Myocyte (in vitro differentiated cells): ENCODE measurements around the gene HPCAL1. TPM values are rescaled to one million over a fixed set of nuclear protein-coding genes. Genes with fewer than 3 reads are reported as not detected.

Experiments
- DNase-seq: peaks from one replicate; pipeline ENCODE4 v3.0.0-alpha.2; 2012; ENCODE audit warnings: low read depth
- total RNA-seq: library from RNA; depleted of rRNA; stranded (reverse); fragments of >200 nt; gene quantifications from 2 replicates; pipeline ENCODE4 v1.2.3, GENCODE V29; 2014

Gene HPCAL1
- total RNA-seq, 1 donor from 2014 or later: 91.6 TPM

DNA sequence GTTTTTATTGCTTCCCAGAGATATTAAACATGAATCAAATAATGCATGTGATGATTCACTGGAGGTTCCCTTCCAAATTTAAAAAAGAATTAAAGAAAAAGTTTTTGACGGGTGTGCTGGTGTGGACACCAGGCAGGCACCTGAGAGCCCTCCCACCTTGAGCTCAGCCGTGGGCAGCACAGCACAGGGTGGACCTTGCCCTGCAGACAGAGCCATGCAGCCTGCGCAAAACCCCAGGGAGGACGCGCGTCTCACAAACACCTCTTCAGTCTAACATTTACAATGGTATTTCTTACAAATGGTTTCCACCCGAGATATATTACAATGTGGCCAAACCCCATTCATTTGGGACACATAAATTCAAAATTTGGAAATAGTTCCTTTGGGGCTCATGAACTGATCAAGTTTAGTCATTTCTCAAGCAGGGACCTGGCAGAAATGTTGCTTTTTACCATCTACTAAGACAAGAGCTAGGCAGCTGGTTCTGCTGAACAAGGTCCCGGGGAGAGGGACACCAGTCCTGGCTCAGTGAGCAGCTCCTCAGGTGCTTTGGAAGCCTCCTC lies 100.0 kb downstream of the HPCAL1 start:
- no peak for DNase-seq

DNA sequence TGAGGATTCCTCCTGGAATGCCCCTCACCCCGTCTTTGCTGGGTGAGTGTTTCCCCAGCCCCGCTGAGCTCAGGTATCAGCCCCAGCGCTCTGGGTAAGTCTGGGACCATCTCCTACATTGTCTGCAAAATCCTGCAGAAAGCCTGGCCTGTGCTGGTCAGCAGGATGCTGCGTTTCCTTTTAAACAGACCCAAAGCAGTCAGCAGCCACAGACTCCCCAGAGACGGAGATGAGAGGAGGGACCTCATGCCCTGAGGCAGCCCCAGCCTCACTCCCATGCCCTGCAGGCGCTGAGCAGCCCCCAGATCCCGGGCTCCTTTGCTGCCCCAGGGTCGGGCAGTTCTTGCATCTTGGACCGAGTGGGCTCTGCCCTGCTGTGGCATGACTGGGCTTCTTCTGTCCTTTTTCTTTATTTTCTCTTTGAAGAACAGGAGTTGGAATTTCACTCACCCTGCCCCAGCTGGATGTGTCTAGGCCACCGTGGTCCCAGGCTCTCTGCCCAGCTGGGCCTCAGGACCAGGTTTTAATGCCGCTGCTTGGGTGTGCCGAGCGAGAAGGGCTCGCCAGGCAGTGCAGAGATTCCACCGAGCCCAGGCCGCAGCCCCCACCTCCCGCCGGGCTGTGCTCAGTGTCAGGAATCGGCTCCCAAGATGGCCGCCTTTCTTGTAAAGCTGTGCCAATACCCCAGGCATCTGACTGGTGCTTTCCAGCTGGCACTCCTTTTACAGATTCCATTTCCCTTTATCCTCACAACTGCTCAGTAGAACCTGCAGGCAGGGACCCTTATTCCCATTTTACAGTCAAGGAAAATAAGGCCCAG lies 101.8 kb downstream of the HPCAL1 start:
- DNase-seq: peak; percentile 76

DNA sequence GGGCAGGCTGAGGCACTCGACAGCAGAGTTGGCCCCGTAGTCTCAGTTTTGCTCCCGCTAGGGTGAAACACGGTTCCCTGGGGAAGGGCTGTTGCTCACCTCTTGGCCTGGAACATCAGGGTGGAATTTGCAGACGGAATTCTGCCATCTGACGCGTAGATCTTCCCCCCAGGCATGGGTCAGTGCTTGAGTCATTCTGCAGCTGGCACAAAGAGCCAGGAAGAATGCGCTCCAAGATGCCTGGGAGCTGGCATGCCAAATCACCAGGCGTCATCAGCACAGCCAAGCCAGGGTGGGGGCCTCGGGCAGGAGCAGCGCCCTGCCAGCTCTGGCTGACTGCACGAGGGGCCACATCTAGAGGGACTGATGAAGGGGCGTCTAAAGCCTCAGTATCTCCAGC lies 102.7 kb downstream of the HPCAL1 start:
- peak; percentile 98 for DNase-seq

DNA sequence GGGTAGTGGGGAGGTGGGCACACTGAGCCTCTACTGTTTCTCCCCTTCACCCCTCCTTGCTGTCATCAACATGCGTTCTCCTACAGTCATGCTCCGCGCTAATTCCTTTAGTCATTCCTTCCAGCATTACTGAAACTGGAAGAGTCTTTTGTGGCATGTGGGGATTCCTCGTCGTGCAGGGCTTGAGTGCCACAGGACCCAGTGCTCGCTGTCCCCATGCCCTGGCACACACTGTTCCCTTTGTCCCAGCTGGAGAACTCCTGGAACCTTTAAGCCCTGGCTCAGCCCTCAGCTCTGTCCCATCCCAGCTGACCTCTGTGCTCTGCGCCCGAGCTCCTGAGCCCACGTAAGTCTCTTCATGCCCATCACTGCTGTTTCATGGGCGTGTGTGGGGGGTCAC lies 103.3 kb downstream of the HPCAL1 start:
- peak; percentile 72 for DNase-seq

GRCh38 chr2:10406491-10407188 lies 103.9 kb downstream of the HPCAL1 start:
- no peak for DNase-seq

GRCh38 chr2:10407432-10407831 lies 104.7 kb downstream of the HPCAL1 start:
- DNase-seq: no peak

GRCh38 chr2:10407841-10408648 lies 105.3 kb downstream of the HPCAL1 start:
- no peak for DNase-seq

DNA sequence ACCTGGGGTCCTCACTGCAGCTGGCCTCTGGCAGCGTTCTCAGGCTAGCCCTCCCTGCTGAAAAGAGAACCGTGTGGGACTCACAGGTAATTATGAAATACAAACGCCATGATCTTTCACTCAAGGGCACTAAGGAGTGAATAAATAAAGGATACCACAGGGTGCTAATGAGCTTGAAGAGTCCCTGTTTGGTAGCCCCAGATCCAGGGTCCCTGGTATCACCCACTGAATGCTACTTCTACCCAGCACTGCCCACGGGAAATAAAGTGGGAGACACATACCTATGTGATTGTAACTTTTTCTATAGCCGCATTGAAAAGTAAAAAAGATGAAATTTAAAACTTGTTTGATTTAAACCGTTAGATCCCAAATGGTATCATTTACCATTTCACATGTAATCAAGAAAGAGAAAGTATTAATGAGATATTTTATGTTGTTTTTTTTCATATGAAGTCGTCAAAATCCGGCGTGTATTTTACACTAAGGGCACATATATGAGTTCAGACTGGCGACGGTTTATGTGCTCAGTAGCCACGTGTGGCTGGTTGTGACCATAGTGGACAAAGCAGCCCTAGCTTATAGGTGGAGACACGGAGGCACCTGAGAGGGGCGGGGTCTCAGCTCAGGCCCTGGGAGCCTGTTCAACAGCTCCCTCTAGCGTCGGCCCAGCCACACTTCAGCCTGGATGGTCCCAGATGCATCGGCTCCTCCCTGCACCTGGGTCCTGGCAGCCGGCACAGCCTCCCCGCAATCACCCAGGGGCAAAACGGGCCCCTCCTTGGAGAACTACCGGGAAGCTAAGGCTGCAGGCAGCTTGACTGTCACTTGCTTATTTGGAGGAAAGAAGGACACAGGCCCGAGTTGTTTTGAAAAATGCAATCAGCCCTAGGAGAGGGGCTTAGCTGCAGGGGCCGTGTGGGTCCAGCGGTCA lies 106.2 kb downstream of the HPCAL1 start:
- DNase-seq: peak; percentile 73

DNA sequence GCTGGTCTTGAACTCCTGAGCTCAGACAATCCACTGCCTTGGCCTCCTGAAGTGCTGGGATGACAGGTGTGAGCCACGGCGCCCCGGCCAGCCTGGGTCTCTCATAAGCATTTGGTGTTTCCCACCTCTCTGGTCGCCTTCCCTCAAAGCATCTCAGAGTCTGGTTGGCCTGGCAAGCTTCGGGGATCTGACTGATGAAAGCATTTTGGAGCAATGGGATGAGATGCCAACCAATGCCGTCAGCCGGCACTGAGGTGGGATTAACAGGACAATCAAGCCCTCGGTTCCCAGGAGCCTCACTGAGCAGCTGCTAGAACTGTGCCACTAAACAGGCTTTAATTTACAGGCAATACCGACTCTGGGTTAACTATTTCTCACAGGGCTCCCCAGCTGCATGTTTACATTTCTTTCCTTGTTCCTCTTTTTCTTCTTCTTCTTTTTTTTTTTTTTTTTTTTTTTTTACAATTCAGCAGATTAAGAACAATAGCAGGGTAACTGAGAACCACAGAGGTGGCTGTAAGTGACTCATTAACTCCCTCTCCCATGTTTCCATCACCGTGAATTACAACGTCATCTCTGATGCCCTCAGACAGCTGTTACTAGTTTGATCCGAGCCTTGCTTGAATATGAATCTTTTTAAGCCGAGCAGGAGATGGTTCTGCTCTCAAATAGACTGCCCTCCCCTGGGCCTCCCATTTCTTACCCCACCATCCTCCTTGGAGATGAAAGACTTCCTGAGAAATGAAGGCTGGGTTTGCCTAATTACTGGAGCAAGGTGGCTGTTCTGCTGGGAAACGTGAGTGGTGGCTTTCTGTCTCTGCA lies 107.5 kb downstream of the HPCAL1 start:
- peak; percentile 91 for DNase-seq

DNA sequence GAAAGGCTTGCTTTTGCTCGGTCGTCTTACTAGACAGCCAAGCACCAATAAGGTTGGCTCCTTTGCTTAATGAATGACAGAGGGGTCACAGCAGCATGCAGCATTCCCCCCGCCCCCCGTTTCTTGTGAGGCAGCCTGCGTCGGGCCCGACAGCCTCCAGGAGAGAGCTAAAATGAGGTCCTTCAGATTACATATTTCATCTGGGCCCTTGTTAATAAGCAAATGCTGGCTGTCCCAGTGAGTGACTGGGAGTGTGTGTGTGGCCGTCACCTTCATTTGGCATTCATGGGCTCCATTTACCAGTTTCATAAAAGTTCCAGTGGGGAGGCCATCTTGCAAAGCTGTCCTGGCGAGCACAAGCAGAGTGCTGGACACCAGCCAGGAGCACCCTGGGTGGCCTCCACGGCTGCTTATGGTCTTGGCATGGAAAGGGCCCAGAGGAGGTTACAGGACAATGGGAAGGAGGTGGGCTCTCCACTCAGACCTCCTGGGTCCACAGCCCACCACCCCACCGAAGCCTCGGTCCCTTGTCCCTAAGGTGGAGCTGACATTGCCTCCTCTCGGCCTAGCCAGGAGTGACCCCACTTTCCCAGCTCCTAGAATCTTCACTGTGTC lies 108.2 kb downstream of the HPCAL1 start:
- DNase-seq: no peak

DNA sequence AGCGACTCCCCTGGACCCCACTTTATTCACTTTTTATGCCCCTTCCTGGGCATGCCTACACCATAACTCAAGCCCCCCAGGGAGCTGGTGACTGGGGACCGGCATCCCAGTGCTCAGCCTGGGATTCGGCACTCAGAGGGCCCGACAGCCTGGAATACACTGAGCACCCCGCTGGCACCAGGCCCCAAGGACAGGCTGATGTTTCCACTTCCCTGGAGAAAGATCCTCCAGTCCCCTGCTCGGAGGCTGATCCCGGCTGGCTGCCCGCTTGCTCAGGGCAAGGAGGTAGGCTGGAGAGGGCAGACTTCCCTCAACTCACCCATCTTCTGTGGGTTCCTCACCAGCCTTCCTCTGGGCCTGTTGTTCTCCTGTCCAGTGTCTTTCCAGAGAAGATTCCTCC lies 108.9 kb downstream of the HPCAL1 start:
- no peak for DNase-seq

DNA sequence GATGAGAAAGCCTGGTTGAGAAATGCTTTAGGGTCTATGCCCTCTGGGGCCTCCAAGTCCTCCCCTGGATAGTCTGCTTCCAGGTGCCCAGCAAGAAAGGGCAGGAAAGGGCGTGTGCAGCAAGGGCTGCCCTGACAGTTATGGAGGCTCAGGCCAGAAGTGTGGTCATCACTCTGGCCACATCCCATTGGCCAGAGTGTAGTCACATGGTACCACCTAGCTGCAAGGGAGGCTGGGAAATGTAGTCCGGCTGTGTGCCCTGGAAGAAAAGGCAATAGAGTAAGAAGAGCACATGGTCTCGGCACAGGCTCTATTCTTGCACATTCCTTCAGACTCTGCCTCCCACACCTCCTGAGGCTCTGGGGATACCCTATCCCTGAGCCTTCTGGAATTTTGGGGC lies 109.7 kb downstream of the HPCAL1 start:
- DNase-seq: peak; percentile 52

DNA sequence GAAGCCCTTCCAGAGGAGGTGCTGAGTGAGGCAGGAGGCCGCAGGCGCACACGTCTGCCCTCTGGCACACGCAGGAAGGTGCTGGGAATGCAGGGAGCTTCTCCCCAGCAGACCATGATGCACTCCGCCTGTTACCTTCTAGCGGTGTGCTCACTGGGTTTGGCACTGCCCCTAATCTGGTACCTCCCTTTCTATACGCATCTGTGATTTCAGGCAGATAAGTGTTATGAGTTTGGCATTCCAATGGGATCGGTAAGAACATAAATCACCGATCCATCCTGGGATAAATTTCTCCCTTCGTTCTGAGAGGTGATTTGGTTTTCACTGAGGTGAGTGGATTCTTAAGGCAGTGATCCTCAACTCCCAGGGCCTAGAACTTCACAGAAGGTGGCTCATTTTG lies 110.8 kb downstream of the HPCAL1 start:
- no peak for DNase-seq

DNA sequence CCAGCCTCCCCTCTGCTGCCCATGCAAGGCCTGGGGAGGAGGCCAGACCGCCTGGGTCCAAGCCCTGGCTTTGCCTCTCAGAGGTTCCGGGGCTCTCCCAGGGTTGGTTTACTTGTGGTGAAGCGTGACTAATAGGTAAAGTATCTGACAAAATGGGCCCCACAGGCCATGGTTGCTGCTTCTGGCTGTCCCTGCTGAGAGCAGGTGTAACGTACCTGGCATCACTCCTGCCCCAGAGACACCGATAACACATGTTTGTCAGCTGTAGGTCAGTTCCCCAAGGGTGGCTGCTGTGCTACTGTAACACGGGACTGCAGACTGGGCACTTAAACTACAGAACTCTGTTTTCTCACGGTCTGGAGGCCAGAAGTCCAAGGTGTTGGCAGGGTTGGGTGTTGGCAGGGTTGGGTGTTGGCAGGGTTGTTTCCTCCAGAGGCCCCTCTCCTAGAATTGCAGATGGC lies 111.3 kb downstream of the HPCAL1 start:
- DNase-seq: peak; percentile 71

- DNase-seq: peak; percentile 90
These were observed 111.9 kb downstream of the HPCAL1 start for GRCh38 chr2:10414591-10414990.

DNA sequence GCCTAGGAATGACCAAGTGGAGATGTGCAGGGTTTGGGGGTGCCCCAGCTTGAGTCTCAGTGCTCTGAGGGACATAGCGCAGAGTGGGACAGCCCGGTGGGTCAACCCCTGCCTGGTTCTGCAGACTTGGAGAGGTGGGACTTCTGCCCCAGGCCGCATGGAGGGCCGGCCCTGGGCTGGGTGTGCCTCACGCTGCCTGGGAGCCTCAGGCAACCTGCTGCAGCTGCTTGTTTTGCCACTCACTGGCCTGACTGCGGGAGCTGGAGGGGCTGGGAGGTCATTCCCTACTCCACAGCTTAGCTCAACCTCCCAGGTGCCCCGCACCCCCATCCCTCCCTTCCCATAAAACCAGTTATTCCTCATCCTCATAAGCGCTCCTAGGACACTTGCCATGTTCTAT lies 112.3 kb downstream of the HPCAL1 start:
- no peak for DNase-seq

- no peak for DNase-seq
These were observed 112.9 kb downstream of the HPCAL1 start for GRCh38 chr2:10415640-10416039.

GRCh38 chr2:10417551-10418335 lies 115.0 kb downstream of the HPCAL1 start:
- no peak for DNase-seq
